ENCODE results near the gene MT1F. TPM values are rescaled to one million over a fixed set of nuclear protein-coding genes. Genes with fewer than 3 reads are reported as not detected.

The MT1F gene
- total and polyA plus RNA-seq, 9 donors, result 0.35 to 3.9 (median 1.3) TPM; not detected in 1

DNA sequence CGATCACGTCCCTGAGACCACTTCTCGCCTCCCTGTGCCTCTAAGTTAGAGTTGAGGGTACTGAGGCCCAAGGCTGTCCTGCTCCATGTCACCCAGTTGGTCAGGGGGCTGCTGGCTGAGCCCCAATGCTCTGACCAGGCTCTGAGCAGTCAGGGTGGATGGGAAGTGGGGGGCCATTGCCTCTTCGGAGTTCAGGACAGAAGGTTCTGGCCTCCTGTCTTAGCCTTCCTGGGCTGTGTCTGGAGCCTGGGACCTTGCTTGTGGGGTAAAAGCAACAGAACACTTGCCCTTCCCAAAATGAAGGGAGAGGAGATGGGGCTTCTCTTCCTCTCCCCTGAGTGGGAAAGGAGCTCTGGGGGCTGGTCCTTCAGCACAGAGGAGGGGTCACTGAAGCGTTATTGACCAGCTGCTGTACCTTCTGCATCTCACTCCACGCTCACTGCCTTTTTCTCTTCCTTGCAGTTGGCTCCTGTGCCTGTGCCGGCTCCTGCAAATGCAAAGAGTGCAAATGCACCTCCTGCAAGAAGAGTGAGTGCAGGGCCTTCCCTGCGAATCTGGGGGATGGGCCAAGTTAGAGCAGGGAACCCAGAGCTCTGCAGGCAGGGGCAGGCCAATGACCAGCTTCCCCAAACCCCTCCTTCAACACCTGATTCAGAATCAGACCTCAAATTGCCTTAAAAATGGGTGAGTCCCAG is 25.1 kb downstream of the MT1F start:
- peaks cover 6% of the 10 kb centered on the region for H3K9me3 ChIP-seq (replicated peaks; ENCODE audit: control insufficient read depth, low read depth, low read length)
- H3K27me3 ChIP-seq (ENCODE audit: control insufficient read depth, insufficient read depth, low read length), result peaks cover 7% of the 10 kb centered on the region
- H3K27ac ChIP-seq (ENCODE audit: low read length), result no peak overlapping the region
- 21% methylated on average over 5 of the region's 8 CpGs for WGBS (ENCODE audit: insufficient coverage)
- peak overlapping the region; percentile 59 for H3K4me3 ChIP-seq (ENCODE audit: low read length)
- no peak for DNase-seq
- no peaks in the 10 kb centered on the region for H3K36me3 ChIP-seq (ENCODE audit: control insufficient read depth, insufficient read depth, low read length)
- H3K4me1 ChIP-seq (ENCODE audit: control insufficient read depth, insufficient read depth, low read length), result peaks cover 34% of the 10 kb centered on the region

DNA sequence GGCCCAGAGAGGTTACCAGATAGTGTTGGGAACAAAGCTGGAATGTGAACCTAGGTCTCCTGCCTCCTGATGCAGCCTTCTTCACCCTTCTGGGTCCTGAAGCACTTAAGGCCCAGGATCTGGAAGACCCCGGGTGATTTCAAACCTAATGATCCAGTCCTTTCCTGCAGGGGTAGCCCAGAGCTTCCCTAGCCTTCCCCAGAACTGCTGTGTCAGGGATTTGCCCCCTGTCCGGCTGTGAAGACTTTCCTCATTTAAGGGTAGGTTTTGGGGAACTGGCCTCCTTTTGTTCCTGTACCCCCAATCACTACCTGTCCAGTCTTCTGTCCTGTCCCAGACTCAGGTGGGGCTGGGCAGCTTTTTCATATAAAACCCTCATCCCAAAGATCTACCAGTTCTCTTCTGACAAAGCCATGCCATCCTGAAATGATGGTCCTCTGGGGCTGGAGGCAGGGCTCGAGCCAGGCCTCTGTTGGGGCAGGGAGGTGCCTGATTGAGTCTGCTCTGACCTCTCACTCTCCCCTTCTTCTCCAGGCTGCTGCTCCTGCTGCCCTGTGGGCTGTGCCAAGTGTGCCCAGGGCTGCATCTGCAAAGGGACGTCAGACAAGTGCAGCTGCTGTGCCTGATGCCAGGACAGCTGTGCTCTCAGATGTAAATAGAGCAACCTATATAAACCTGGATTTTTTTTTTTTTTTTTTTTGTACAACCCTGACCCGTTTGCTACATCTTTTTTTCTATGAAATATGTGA is 25.8 kb downstream of the MT1F start:
- peaks cover 6% of the 10 kb centered on the region for H3K9me3 ChIP-seq (replicated peaks; ENCODE audit: control insufficient read depth, low read depth, low read length)
- 40% methylated on average over 2 of the region's 5 CpGs for WGBS (ENCODE audit: insufficient coverage)
- no peaks in the 10 kb centered on the region for H3K36me3 ChIP-seq (ENCODE audit: control insufficient read depth, insufficient read depth, low read length)
- H3K27me3 ChIP-seq (ENCODE audit: control insufficient read depth, insufficient read depth, low read length), result peaks cover 4% of the 10 kb centered on the region
- H3K4me3 ChIP-seq (ENCODE audit: low read length), result no peak overlapping the region
- DNase-seq, result peak; percentile 41
- H3K4me1 ChIP-seq (ENCODE audit: control insufficient read depth, insufficient read depth, low read length), result peaks cover 34% of the 10 kb centered on the region
- no peak overlapping the region for H3K27ac ChIP-seq (ENCODE audit: low read length)

DNA sequence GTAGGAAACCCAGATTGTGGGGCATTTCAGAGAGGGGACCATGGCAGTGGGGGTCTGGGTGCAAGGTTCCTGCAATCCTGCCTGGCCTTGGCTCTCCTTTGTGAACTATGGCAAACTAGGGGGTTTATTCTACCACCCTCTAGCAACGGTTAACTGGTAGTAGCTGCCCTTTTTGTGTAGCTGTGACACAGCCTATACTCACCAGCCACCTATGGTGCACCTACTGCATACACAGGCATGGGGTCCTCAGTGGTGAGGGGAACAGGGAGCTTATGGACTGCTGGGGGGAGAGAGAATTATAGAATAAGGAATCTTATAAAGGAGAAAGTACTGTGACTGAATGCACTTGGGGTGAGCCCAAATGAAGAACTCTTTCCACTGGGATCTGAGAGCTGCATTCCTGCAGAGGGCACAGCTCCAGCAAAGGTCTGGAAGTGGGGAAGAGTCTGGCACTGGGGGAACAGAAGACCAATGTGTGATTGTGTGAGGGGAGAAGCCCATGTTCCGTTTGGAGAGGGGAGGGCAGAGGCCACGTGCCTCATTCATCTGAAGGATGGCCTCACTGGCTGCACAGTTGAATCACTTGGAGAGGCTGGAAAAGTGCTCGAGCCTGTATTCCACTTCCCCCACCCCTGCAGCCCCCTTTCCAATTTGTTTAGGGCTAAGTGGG is 26.6 kb downstream of the MT1F start:
- Histone ChIP-seq H3K4me3 (ENCODE audit: low read length) (no peak overlapping the region), H3K4me1 (ENCODE audit: control insufficient read depth, insufficient read depth, low read length) (peaks cover 34% of the 10 kb centered on the region), H3K36me3 (ENCODE audit: control insufficient read depth, insufficient read depth, low read length) (no peaks in the 10 kb centered on the region), H3K9me3 (replicated peaks; ENCODE audit: control insufficient read depth, low read depth, low read length) (peaks cover 6% of the 10 kb centered on the region), H3K27me3 (ENCODE audit: control insufficient read depth, insufficient read depth, low read length) (peaks cover 4% of the 10 kb centered on the region), H3K27ac (ENCODE audit: low read length) (no peak overlapping the region)
- peak; percentile 37 for DNase-seq
- no CpG with 5 or more reads among the region's 4 CpGs for WGBS (ENCODE audit: insufficient coverage)

DNA sequence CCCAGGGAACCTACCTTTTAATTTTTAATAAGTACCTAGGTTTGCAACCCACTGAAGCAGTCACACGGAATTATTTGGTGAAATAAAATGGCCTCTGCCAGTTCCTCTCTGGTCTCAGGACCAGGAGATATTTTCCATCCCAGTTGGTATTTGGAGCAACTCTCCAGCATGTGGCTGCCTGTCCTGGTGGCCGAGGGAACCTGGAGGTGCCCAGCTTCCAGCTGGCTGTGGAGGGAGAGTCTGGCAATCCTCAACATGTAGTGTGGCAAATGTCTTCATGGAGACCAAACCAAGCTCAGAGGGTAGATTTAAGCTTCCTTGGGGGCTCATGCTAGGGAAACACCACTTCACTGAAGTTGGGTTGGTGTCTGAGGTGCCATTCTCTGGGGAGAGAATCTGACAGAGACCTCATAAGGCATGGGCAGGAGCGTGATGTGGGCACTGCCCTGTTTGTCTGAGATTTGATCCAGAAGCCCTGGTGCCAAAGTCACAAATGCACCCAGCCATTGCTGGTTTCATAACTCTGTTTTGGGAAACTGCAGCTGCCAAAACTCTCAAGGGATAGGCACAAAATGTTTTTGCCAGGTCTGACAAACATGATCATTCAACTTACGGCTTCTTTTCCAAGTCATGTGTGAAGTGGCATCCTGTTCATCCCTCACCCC is 27.3 kb downstream of the MT1F start:
- peaks cover 34% of the 10 kb centered on the region for H3K4me1 ChIP-seq (ENCODE audit: control insufficient read depth, insufficient read depth, low read length)
- WGBS (ENCODE audit: insufficient coverage), result 75% methylated on average over 2 of the region's 4 CpGs
- no peaks in the 10 kb centered on the region for H3K36me3 ChIP-seq (ENCODE audit: control insufficient read depth, insufficient read depth, low read length)
- DNase-seq, result no peak
- H3K27me3 ChIP-seq (ENCODE audit: control insufficient read depth, insufficient read depth, low read length), result peaks cover 4% of the 10 kb centered on the region
- peak overlapping the region; percentile 1 for H3K27ac ChIP-seq (ENCODE audit: low read length)
- H3K4me3 ChIP-seq (ENCODE audit: low read length), result no peak overlapping the region
- H3K9me3 ChIP-seq (replicated peaks; ENCODE audit: control insufficient read depth, low read depth, low read length), result peaks cover 6% of the 10 kb centered on the region

DNA sequence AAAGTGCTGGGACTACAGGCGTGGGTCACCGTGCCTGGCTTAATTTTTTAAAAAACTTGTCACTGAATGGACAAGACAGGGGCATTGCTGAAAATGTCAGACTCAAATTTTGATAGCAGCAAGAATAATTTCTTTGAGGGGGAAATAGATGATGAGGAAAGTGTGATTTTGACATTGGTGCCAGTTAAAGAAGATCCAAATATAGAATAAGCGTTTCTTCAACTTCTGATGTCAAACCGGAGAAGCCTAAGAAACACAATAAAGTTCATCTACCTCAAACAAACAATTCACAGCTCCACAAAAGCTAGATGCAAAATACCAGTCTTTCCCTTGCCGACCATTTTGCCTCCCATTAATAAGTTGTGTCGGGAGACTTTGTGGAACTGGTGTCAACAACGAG is 29.0 kb downstream of the MT1F start:
- no peak for DNase-seq
- peaks cover 8% of the 10 kb centered on the region for H3K27me3 ChIP-seq (ENCODE audit: control insufficient read depth, insufficient read depth, low read length)
- peaks cover 32% of the 10 kb centered on the region for H3K4me1 ChIP-seq (ENCODE audit: control insufficient read depth, insufficient read depth, low read length)
- no peak overlapping the region for H3K4me3 ChIP-seq (ENCODE audit: low read length)
- no peaks in the 10 kb centered on the region for H3K36me3 ChIP-seq (ENCODE audit: control insufficient read depth, insufficient read depth, low read length)
- 98% methylated on average over 4 of the region's 7 CpGs for WGBS (ENCODE audit: insufficient coverage)
- no peak overlapping the region for H3K27ac ChIP-seq (ENCODE audit: low read length)
- H3K9me3 ChIP-seq (replicated peaks; ENCODE audit: control insufficient read depth, low read depth, low read length), result peaks cover 6% of the 10 kb centered on the region

DNA sequence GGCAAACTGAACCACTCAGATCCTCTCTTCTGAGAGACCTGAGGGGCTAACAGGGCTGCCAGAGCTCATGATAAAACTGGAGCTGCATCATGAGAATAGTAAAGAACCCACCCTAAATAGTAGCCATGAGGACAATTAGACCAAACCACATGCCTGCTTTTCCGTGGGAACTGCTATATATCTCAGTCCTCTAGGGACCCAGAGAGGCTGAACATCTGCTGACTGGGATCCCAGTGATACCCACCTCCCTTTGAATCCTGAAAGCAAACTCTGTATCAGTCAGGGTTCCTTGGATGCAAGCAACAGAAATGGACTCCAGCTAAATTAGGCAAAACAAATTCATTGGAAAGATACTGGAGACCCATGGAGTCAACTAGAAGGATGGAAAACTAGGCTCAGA is 31.0 kb downstream of the MT1F start:
- Histone ChIP-seq H3K4me1 (ENCODE audit: control insufficient read depth, insufficient read depth, low read length) (peaks cover 17% of the 10 kb centered on the region), H3K27ac (ENCODE audit: low read length) (no peak overlapping the region), H3K9me3 (replicated peaks; ENCODE audit: control insufficient read depth, low read depth, low read length) (peaks cover 6% of the 10 kb centered on the region), H3K27me3 (ENCODE audit: control insufficient read depth, insufficient read depth, low read length) (peaks cover 6% of the 10 kb centered on the region), H3K36me3 (ENCODE audit: control insufficient read depth, insufficient read depth, low read length) (no peaks in the 10 kb centered on the region), H3K4me3 (ENCODE audit: low read length) (no peak overlapping the region)
- no peak for DNase-seq
- 30% methylated on average over 1 of the region's 1 CpG for WGBS (ENCODE audit: insufficient coverage)

DNA sequence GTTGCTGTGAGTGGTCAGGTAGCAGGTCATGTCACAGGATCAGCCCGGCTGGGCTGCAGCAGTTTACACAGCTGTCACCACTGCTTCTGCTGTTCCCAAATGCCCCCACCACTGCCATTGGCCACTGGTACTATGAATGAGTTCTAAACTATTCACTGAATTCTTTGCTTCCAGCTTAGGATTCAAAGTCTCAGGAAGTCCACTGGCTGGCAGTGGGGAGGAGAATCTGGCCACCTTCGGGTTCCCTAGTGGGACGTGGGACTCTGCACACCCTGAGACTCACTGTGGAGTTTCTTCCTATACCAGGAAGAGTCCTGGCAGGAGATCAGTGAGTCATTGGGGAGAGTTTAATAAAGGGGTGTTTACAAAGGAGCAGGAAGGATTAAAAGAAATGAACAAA is 31.4 kb downstream of the MT1F start:
- H3K27ac ChIP-seq (ENCODE audit: low read length), result no peak overlapping the region
- H3K9me3 ChIP-seq (replicated peaks; ENCODE audit: control insufficient read depth, low read depth, low read length), result peaks cover 6% of the 10 kb centered on the region
- DNase-seq, result no peak
- WGBS (ENCODE audit: insufficient coverage), result 94% methylated on average over 3 of the region's 3 CpGs
- peaks cover 6% of the 10 kb centered on the region for H3K27me3 ChIP-seq (ENCODE audit: control insufficient read depth, insufficient read depth, low read length)
- H3K4me1 ChIP-seq (ENCODE audit: control insufficient read depth, insufficient read depth, low read length), result peaks cover 12% of the 10 kb centered on the region
- no peak overlapping the region for H3K4me3 ChIP-seq (ENCODE audit: low read length)
- H3K36me3 ChIP-seq (ENCODE audit: control insufficient read depth, insufficient read depth, low read length), result no peaks in the 10 kb centered on the region

DNA sequence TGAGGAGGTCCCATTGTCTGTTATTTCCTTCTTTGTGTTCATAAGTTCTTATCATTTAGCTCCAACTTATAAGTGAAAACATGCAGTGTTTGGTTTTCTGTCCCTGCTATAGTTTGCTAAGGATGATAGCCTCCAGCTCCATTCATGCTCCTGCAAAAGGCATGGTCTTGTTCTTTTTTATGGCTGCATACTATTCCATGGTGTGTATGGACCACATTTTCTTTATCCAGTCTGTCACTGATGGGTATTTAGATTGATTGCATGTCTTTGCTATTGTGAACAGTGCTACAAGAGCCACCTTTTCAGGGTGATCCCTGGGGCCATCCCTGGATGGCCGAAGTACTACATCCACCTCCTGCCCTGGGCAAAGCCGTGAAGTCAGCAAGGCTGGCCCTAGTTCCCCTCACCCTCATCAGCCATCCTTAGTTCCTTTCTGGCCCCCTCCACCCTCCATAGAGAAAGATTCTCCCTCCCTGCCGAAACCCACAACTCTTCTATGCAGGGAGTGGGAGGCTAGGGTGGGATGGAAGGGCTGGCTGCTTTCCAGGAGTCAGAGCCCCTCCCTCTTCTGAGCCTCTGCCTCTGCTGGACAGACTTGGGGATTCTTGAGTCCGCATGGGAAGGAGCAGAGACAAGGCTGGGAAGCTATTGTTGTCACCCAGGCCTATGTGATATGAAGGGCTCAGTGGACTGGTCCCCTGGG is 32.8 kb downstream of the MT1F start:
- WGBS (ENCODE audit: insufficient coverage), result 70% methylated on average over 2 of the region's 4 CpGs
- DNase-seq, result no peak
- no peak overlapping the region for H3K4me3 ChIP-seq (ENCODE audit: low read length)
- H3K4me1 ChIP-seq (ENCODE audit: control insufficient read depth, insufficient read depth, low read length), result no peaks in the 10 kb centered on the region
- H3K9me3 ChIP-seq (replicated peaks; ENCODE audit: control insufficient read depth, low read depth, low read length), result peaks cover 6% of the 10 kb centered on the region
- no peaks in the 10 kb centered on the region for H3K36me3 ChIP-seq (ENCODE audit: control insufficient read depth, insufficient read depth, low read length)
- H3K27ac ChIP-seq (ENCODE audit: low read length), result no peak overlapping the region
- H3K27me3 ChIP-seq (ENCODE audit: control insufficient read depth, insufficient read depth, low read length), result peaks cover 6% of the 10 kb centered on the region

DNA sequence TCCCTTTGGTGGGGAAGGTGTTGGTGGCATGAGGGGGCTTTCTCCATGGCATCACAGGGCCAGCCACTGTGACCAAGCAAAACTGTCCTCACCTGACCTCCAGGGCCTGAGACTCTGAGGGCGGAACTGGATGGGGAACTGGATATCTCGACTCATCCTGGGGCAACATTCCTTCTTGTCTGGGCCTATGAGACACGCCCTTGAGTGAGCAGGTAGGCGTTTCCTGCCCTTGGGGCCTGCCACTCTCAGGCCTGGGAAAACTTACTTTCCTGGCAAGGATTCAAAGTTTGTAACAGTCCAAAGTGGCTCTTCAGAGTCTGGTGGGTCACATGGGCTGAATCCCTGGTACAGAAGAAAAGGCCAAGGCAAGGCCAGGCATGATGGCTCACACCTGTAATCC is 34.1 kb downstream of the MT1F start:
- DNase-seq, result no peak
- H3K27ac ChIP-seq (ENCODE audit: low read length), result no peak overlapping the region
- H3K27me3 ChIP-seq (ENCODE audit: control insufficient read depth, insufficient read depth, low read length), result peaks cover 8% of the 10 kb centered on the region
- H3K9me3 ChIP-seq (replicated peaks; ENCODE audit: control insufficient read depth, low read depth, low read length), result peaks cover 2% of the 10 kb centered on the region
- H3K4me1 ChIP-seq (ENCODE audit: control insufficient read depth, insufficient read depth, low read length), result no peaks in the 10 kb centered on the region
- H3K4me3 ChIP-seq (ENCODE audit: low read length), result no peak overlapping the region
- no peaks in the 10 kb centered on the region for H3K36me3 ChIP-seq (ENCODE audit: control insufficient read depth, insufficient read depth, low read length)
- WGBS (ENCODE audit: insufficient coverage), result 71% methylated on average over 4 of the region's 4 CpGs
